Stimulated activated naive CD8-positive, alpha-beta T cell treated with anti-CD3 and anti-CD28 coated beads, Interleukin-15, Interleukin-2, amounts not matched to agents 100 ng/mL and 50 ng/mL, for 24 hours (primary cell): ENCODE measurements around the gene COMMD6.

Source experiments
- H3K27ac Mint-ChIP-seq: one replicate; pipeline ENCODE4 v1.8.0; 2021; ENCODE audit warnings: mild to moderate bottlenecking, mixed read lengths
- H3K27me3 Mint-ChIP-seq: one replicate; pipeline ENCODE4 v1.8.0; 2021; ENCODE audit warnings: mixed read lengths
- H3K36me3 Mint-ChIP-seq: one replicate; pipeline ENCODE4 v1.8.0; 2021; ENCODE audit warnings: low read depth, mixed read lengths
- H3K4me1 Mint-ChIP-seq: one replicate; pipeline ENCODE4 v1.8.0; 2021; ENCODE audit warnings: low read depth, mixed read lengths
- H3K4me3 Mint-ChIP-seq: one replicate; pipeline ENCODE4 v1.8.0; 2021; ENCODE audit warnings: mild to moderate bottlenecking, mixed read lengths
- H3K9me3 Mint-ChIP-seq: one replicate; pipeline ENCODE4 v1.8.0; 2021; ENCODE audit warnings: mixed read lengths

Gene COMMD6

DNA sequence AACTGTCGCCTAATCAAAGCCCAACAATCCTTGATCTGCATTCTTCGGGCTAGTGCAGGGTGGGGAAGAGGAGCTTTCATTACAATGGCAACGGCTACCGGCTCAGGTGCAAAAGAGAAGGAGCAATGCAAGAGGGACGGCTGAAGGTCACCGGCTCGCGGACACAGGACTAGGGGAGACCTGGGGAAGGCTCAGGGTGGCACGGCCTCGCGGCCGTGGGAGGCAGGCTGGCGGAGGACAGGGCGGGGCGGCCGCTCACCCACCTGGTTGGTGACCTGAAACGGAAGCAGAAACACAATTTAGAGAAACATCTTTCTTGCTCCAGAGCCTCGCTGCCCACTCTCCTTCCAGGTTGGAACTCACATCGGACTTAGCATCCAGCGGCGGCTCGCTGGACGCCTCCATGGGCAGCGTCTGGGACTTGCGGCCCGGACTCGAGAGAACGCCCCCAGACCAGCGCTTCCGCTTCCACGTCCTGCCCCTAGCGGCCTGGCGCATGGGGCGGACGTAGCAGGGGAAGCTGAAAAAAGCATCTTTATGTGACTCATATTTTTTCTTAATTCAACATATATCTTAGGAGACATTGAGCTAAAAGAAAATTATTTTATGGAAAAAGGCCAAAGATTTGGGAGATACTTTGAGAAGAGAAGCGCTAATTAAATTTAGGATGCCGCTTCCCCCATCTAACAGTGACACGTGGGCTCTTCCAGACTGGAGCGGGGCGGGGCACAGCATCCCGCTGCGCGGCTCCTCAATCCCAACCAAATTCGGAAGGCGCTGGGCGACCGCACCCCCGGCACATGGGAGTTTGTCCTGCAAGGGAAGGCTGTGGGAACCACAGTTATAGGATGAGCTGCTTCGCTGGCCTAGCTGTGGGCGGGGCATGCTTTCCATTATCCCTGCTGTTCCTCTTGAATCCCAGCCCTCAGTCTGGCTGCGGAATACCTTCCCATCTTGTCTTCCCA, at the start of gene COMMD6:
TSS of gene COMMD6 (minus strand) at position 441 of the 965 bp plus-strand sequence. CDS start at position 405, 36 bp downstream.
- H3K4me3 Mint-ChIP-seq, result peak within 1 kb of the TSS; percentile 98
- H3K27me3 Mint-ChIP-seq, result no peaks in the 10 kb centered on the region
- peaks cover 24% of the 10 kb centered on the region for H3K36me3 Mint-ChIP-seq
- peak within 1 kb of the TSS; percentile 91 for H3K27ac Mint-ChIP-seq
- H3K4me1 Mint-ChIP-seq, result peaks cover 39% of the 10 kb centered on the region
- H3K9me3 Mint-ChIP-seq, result no peaks in the 10 kb centered on the region

DNA sequence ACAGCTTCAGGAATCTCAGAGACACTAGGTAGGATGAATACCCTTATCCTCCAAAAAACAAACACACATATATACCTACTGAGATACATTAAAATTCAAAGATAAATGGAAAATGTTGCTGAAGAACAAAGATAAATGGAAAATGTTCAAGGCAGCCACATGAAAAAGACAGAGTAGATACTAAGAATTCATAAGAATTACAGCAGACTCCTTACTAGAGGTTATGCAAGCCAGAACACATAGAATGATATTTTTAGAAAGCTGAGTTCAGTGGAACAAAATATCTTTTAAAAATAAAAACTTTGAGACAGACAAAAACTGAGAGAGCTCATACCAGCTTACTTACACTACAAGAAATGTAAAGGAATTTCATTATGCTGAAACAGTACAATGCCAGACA, 47.5 kb upstream of the COMMD6 start:
- H3K27ac Mint-ChIP-seq, result no peak overlapping the region
- H3K27me3 Mint-ChIP-seq, result no peaks in the 10 kb centered on the region
- peaks cover 10% of the 10 kb centered on the region for H3K4me1 Mint-ChIP-seq
- H3K9me3 Mint-ChIP-seq, result peaks cover 14% of the 10 kb centered on the region
- peaks cover 79% of the 10 kb centered on the region for H3K36me3 Mint-ChIP-seq
- no peak overlapping the region for H3K4me3 Mint-ChIP-seq

DNA sequence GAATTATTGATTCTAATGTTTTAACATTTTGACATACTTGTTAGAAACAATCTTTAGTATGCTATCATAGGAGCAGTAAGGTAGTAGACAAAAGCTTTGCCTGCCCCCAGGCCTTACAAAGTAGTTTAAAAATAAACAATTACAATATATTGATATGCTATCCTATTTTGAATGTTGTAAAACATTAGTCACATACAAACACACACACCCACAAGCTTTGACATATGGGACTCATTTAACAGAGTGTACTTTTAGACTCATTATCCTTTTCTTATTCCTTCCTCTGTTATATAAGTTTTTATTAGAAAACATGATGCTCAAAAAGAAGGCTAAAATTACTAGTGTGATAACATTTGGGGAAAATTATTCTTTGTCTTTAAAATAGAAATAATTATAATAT, 45.5 kb upstream of the COMMD6 start:
- Mint-ChIP-seq H3K27me3 (no peaks in the 10 kb centered on the region), H3K36me3 (peaks cover 83% of the 10 kb centered on the region), H3K4me1 (peaks cover 21% of the 10 kb centered on the region), H3K27ac (no peak overlapping the region), H3K4me3 (no peak overlapping the region), H3K9me3 (peaks cover 10% of the 10 kb centered on the region)

DNA sequence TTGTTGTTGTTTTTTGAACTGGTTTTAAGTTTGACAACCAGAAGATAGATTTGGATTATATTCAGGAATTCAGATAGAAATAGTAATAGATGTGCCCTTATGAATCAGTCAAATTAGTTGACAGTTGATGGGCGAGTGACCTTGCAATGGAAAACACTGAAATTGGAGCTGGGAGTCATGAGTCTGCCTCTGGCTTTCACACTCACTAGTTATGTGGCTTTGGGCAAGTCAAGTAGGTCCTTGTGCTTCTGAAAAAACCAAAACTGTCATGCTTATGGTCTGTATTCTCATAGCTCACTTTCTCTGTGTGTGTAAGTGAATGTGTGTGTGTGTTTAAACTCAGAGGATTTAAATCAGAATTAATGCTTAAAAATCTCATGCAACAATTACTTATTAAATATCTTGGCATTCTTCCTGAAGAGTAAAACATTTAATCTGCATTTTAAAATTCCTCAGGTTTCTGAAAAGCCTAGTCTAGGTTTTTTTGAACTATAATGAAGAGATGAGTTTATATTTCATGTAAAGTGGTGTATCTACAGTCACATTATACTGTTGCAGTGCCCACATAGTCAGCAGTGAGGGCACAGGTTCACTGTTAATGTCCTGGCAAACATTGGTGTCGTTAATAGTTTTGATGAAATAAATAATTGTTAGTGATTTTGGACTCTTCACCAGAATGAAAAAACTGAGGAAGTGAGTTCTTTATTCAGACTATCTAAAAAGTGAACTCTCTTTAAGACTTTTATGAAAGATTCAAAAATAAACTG, 44.4 kb upstream of the COMMD6 start:
- peaks cover 80% of the 10 kb centered on the region for H3K36me3 Mint-ChIP-seq
- H3K27ac Mint-ChIP-seq, result no peak overlapping the region
- H3K4me1 Mint-ChIP-seq, result peaks cover 18% of the 10 kb centered on the region
- H3K9me3 Mint-ChIP-seq, result peaks cover 10% of the 10 kb centered on the region
- no peaks in the 10 kb centered on the region for H3K27me3 Mint-ChIP-seq
- H3K4me3 Mint-ChIP-seq, result no peak overlapping the region

DNA sequence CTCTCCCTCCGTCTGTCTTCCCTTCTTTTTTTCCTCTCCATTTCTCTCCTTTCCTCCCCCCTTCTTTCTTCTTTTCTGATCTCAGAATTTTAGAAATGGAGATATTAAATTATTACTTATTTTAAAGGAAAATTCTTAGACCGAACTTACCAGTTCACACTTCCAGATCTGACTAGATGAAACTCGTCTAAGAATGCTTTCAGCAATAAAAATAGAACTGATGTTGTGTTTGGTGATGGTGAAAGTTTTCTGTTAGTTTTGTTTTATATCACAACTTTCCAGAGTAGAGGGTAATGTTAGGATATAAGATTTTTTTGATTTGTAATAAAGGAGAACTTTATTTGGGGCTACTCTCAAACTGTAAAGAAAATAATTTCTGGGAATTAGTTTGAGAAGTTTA, 41.9 kb upstream of the COMMD6 start:
- Mint-ChIP-seq H3K27me3 (no peaks in the 10 kb centered on the region), H3K4me1 (peaks cover 15% of the 10 kb centered on the region), H3K9me3 (peaks cover 10% of the 10 kb centered on the region), H3K36me3 (peaks cover 75% of the 10 kb centered on the region), H3K4me3 (no peak overlapping the region), H3K27ac (peak overlapping the region; percentile 19)

DNA sequence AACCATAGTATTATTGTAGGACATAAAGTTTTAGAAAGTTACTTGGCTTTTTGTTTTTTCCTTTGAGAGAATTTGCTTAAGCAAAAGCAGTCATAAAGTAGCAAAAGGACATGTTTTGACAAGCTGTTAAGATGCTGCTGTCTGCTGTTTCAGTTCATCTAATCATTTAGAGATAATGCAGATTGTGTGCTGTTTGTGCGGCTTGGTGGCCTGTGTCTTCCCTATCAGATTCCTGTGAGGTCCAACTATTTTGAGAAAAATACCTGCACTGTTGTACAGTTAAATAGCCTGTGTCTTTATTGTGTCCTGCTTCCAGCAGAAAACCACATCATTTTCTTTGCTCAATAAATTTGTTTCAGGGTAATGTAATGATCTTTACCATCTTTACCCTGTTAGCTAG, 31.9 kb upstream of the COMMD6 start:
- H3K27me3 Mint-ChIP-seq, result no peaks in the 10 kb centered on the region
- no peaks in the 10 kb centered on the region for H3K4me1 Mint-ChIP-seq
- peak overlapping the region; percentile 70 for H3K27ac Mint-ChIP-seq
- no peak overlapping the region for H3K4me3 Mint-ChIP-seq
- H3K9me3 Mint-ChIP-seq, result peaks cover under 1% of the 10 kb centered on the region
- H3K36me3 Mint-ChIP-seq, result peaks cover 65% of the 10 kb centered on the region

DNA sequence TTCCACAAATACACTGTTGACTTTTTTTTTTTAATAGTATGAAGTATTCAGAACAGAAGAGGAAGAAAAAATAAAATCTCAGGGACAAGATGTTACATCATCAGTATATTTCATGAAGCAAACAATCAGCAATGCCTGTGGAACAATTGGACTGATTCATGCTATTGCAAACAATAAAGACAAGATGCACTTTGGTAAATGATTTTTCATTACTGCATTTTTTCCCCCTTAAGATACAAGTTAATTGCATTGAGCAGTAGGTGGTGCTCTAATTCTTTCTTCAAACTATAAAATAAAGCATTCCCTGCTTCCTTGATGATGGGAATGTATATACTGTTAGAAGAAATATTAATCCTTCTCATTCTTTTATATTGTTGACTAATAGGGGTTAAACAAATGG, 29.0 kb upstream of the COMMD6 start:
- Mint-ChIP-seq H3K27ac (no peak overlapping the region), H3K4me1 (no peaks in the 10 kb centered on the region), H3K27me3 (no peaks in the 10 kb centered on the region), H3K9me3 (no peaks in the 10 kb centered on the region), H3K36me3 (peaks cover 48% of the 10 kb centered on the region), H3K4me3 (no peak overlapping the region)

DNA sequence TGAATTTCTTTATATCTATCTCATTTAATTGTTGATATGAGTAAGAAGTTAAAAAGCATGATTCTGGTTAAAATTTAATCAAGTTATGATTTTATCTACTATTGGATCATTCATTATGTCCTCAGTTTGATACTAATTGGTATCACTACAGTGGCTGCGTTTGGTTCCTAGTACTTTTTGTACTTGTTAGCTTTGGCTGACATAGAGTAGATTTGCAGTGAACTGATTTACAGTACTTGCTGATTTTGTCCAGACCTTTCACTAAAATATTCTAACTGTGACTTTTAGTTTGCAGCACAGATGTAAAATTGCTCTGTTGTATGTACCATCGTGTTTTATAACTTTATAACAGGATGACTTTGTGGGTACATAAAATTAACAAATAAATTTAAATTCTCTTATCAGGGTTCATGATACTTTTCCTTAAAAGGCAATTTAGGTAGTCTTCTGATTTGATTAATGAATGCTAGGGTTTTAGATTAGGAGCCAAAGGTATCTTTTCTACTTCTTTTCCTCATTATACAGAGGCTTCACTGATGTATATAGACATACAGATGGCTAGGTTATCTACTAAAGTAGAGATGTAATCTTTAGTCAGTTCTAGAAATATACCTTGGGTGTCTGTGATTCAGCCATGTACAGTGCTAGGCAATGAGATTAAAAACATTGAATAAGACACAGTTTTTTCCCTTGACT, 20.7 kb upstream of the COMMD6 start:
- Mint-ChIP-seq H3K36me3 (peaks cover 49% of the 10 kb centered on the region), H3K4me1 (peaks cover 48% of the 10 kb centered on the region), H3K27ac (no peak overlapping the region), H3K9me3 (no peaks in the 10 kb centered on the region), H3K4me3 (no peak overlapping the region), H3K27me3 (no peaks in the 10 kb centered on the region)

DNA sequence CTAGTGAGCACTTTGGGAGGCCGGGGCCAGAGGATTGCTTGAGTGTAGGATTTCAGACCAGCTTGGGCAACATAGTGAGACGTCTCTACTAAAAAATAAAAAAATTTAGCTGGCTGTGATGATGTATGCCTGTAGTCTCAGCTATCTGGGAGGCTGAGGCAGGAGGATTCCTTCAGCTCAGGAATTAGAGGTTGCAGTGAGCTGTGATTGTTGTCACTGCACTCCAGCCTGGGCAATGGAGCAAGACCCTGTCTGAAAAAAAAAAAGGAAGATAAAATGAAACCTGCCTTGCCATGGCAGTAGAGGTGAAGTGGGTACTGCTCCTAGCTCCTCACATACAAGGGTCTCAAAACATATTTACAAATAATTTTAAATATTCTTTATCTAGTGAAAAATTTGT, 19.3 kb upstream of the COMMD6 start:
- no peak overlapping the region for H3K4me3 Mint-ChIP-seq

DNA sequence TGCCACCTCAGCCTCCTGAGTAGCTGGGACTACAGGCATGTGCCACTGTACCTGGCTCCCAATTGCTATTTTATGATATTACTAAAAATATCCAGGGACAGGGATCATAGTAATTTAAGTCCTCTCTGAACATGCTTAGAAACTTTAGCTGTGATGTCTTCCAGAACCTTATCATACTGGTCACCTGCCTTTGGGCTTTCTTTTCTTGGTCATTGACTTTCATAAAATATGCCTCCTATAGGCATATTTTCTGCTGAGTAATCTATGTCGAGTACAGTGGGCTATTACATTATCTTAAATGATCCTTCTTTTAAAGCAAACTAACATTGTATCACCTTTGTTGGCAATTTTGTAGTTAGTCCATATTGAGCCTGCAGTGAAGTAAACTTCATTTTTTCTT, 18.2 kb upstream of the COMMD6 start:
- no peaks in the 10 kb centered on the region for H3K9me3 Mint-ChIP-seq
- H3K36me3 Mint-ChIP-seq, result peaks cover 51% of the 10 kb centered on the region
- no peak overlapping the region for H3K4me3 Mint-ChIP-seq
- no peaks in the 10 kb centered on the region for H3K27me3 Mint-ChIP-seq
- no peak overlapping the region for H3K27ac Mint-ChIP-seq
- H3K4me1 Mint-ChIP-seq, result peaks cover 66% of the 10 kb centered on the region

More for the DNA sequence above, 19.3 kb upstream of the COMMD6 start:
- Mint-ChIP-seq H3K36me3 (peaks cover 52% of the 10 kb centered on the region), H3K27me3 (no peaks in the 10 kb centered on the region), H3K4me1 (peaks cover 55% of the 10 kb centered on the region), H3K9me3 (no peaks in the 10 kb centered on the region), H3K27ac (no peak overlapping the region)

DNA sequence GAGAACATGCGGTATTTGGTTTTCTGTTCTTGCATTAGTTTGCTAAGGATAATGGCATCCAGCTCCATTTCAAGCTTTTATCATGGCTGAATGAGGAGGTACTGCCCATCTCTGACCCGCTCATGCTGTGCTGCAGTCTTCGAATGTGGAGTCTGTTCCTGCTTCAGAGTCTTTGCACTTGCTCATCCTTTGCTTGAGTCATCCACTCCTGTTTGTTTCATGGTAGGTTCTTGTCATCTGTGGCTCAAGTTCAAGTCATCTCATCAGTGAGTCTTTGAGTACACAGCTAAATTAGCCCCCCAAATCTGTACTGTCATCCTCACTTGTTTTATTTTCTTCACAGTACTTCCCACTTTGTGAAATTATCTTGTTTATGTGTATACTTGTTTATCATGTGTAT, 17.3 kb upstream of the COMMD6 start:
- Mint-ChIP-seq H3K27me3 (no peaks in the 10 kb centered on the region), H3K36me3 (peaks cover 43% of the 10 kb centered on the region), H3K27ac (no peak overlapping the region), H3K4me1 (peaks cover 75% of the 10 kb centered on the region), H3K9me3 (no peaks in the 10 kb centered on the region), H3K4me3 (no peak overlapping the region)

DNA sequence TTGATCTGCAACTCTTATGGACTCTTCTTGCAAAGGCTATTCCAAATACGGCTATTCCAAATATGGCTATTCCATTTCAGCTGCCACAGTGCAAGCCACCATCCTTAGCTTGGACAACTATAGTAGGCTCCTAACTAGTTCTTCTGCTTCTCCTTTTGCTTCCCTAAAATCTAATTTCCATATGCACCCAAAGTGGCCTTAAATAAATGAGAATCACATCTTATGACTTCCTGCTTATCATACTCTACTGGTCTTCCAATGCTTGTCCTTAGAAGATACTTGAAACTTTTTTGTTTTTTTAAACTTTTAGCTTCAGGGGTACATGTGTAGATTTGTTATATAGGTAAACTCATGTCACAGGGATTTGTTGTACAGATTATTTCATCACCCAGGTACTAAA, 16.8 kb upstream of the COMMD6 start:
- Mint-ChIP-seq H3K27me3 (no peaks in the 10 kb centered on the region), H3K9me3 (no peaks in the 10 kb centered on the region), H3K4me3 (no peak overlapping the region), H3K4me1 (peaks cover 71% of the 10 kb centered on the region), H3K27ac (no peak overlapping the region), H3K36me3 (peaks cover 41% of the 10 kb centered on the region)

DNA sequence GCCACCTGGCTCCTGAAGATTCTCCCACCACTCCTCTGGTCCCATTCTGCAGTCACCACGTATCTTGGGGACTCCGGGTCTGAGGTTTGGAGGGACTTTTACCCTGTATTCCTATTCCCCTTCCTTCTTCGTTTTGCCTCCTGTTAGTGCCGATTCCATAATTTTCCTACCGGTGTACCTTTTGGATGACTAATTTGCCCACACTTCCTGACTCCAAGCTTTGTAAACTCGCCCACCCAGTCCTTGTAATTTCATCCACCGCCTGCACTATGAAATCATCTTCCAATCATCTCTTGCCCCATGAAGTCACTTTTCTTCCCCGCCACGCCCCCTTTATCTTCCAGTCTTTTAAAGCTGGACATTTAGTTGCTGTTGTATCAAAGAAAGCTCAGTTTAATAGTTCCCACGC, 12.5 kb upstream of the COMMD6 start:
- Mint-ChIP-seq H3K36me3 (peaks cover 22% of the 10 kb centered on the region), H3K27ac (peak overlapping the region; percentile 97), H3K4me1 (peaks cover 57% of the 10 kb centered on the region), H3K4me3 (peak overlapping the region; percentile 93), H3K27me3 (no peaks in the 10 kb centered on the region), H3K9me3 (no peaks in the 10 kb centered on the region)

DNA sequence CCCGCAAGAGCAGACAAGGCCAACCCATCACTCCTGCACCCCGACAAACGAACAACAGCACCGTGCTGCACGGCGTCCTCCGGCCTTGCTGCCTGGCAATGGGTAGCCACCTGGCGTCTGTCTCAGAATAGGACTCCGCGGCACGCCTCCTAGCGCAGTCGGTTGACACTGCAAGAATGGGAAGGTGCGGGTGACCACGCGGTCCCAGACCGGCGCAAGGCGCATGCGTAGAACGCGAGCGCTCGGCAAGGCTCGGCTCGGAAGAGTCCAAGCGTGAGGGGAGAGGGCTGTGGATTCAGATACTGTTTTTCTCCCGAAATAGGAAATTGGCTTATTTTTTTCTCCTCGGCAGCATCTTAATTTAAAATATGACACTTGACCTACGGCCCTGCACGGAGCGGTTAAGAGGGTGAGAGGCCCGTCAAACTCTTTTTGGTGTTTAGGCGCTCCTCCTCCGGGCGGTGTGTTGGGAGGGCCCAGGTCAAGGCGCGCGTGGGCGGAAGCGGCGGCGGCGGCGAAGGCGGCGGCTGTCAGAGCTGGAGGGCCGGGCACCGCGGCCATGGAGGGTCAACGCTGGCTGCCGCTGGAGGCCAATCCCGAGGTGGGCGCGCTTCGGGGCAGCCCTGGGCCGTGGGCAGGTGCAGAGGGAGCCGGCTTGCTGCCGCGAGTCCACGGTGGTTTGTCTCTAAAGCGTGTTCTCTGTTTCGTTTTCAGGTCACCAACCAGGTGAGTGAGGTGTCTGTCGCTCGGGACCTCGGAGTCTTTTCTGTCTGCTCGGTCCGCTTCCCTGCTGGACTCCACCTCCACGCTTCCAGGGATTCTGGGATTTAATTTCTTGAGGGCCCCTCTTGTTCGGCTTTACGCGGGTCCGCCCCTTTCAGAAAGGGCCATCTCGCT, 11.9 kb upstream of the COMMD6 start, which contains the start of gene UCHL3:
TSS of gene UCHL3 (plus strand) at position 530 of the 897 bp plus-strand sequence. CDS start at position 560, 30 bp downstream.
- Mint-ChIP-seq H3K36me3 (peaks cover 16% of the 10 kb centered on the region), H3K4me3 (peak within 1 kb of the TSS; percentile 93), H3K4me1 (peaks cover 51% of the 10 kb centered on the region), H3K27ac (peak within 1 kb of the TSS; percentile 97), H3K27me3 (no peaks in the 10 kb centered on the region), H3K9me3 (no peaks in the 10 kb centered on the region)
